Left renal pelvis (tissue), 4 donors: Measurements from ENCODE around the gene PEX11G. TPM values are rescaled to one million over a fixed set of nuclear protein-coding genes. Genes with fewer than 3 reads are reported as not detected.

Experiments used
- DNase-seq, 4 donors: peaks; one replicate each; pipeline ENCODE4 v3.0.0-alpha.2; 2013; ENCODE audit warnings: low read depth in 4 of 4, low spot score in 3 of 4
- polyA plus RNA-seq, 4 donors: library from polyadenylated mRNA; unstranded; fragments of 120-200 nt; gene quantifications; one replicate each; pipeline ENCODE4 v1.2.1, GENCODE V29; 2013; ENCODE audit not compliant: insufficient read length in 4 of 4

The PEX11G gene
- polyA plus RNA-seq, 4 donors: 2.4 to 8.9 (median 4.7) TPM

- DNase-seq: peak; percentile 93 to 95 (median 94)
These were observed 33.5 kb upstream of the PEX11G start, which contains the start of gene MCOLN1 for GRCh38 chr19:7522072-7522922. TSS of gene MCOLN1 (plus strand) at chr19:7522624. CDS start at chr19:7522751, 127 bp downstream.

- no peak for DNase-seq
These were observed 32.8 kb upstream of the PEX11G start for GRCh38 chr19:7521551-7522071.

- no peak for DNase-seq
These were observed 31.6 kb upstream of the PEX11G start for GRCh38 chr19:7520131-7521051.

- DNase-seq: no peak
These were observed 30.7 kb upstream of the PEX11G start for GRCh38 chr19:7519361-7520130.

GRCh38 chr19:7516878-7517277 lies 28.0 kb upstream of the PEX11G start:
- DNase-seq: no peak

- no peak for DNase-seq
These were observed 27.5 kb upstream of the PEX11G start for GRCh38 chr19:7516333-7516732.

GRCh38 chr19:7515645-7516151 lies 26.9 kb upstream of the PEX11G start, which contains the start of gene ZNF358:
TSS of gene ZNF358 (plus strand) at chr19:7516103. CDS start at chr19:7519243, 3,140 bp downstream.
- DNase-seq: no peak

- no peak for DNase-seq
These were observed 26.3 kb upstream of the PEX11G start for GRCh38 chr19:7515110-7515644.

- no peak for DNase-seq
These were observed 25.2 kb upstream of the PEX11G start for GRCh38 chr19:7513809-7514642.

GRCh38 chr19:7512400-7512851 lies 23.6 kb upstream of the PEX11G start:
- DNase-seq: no peak

GRCh38 chr19:7509625-7510024 lies 20.8 kb upstream of the PEX11G start:
- no peak for DNase-seq

GRCh38 chr19:7507884-7508283 lies 19.0 kb upstream of the PEX11G start:
- DNase-seq: no peak

- no peak for DNase-seq
These were observed 17.8 kb upstream of the PEX11G start for GRCh38 chr19:7506385-7507328.

- DNase-seq: no peak
These were observed 17.0 kb upstream of the PEX11G start for GRCh38 chr19:7505682-7506384.

GRCh38 chr19:7505288-7505681 lies 16.4 kb upstream of the PEX11G start:
- DNase-seq: no peak

- DNase-seq: no peak
These were observed 15.8 kb upstream of the PEX11G start for GRCh38 chr19:7504684-7505083.

GRCh38 chr19:7502552-7502951 lies 13.7 kb upstream of the PEX11G start:
- no peak for DNase-seq
